ENCODE data around the gene ASRGL1.
"Not testable (repeated sequence)": the region's sequence is repeated elsewhere in the genome, so short reads cannot be mapped to it uniquely, and the experiment has no call there.

ASRGL1 gene

GRCh38 chr11:62352355-62353336, 15.4 kb downstream of the ASRGL1 start:
- no peak for DNase-seq (ENCODE audit: low read depth in 2 of 2, low spot score in 1 of 2)

- no peak for DNase-seq (ENCODE audit: low read depth in 2 of 2, low spot score in 1 of 2)
These were observed 16.6 kb downstream of the ASRGL1 start for GRCh38 chr11:62353841-62354240.

GRCh38 chr11:62358273-62358672, 21.0 kb downstream of the ASRGL1 start:
- no peak for DNase-seq (ENCODE audit: low read depth in 2 of 2, low spot score in 1 of 2)

- DNase-seq (ENCODE audit: low read depth in 2 of 2, low spot score in 1 of 2): no peak
These were observed 22.2 kb downstream of the ASRGL1 start for GRCh38 chr11:62359475-62359874.

- DNase-seq (ENCODE audit: low read depth in 2 of 2, low spot score in 1 of 2): no peak
These were observed 23.4 kb downstream of the ASRGL1 start for GRCh38 chr11:62360685-62361084.

- not testable (repeated sequence) for DNase-seq (ENCODE audit: low read depth in 2 of 2, low spot score in 1 of 2)
These were observed 31.7 kb downstream of the ASRGL1 start for GRCh38 chr11:62368861-62369477.

GRCh38 chr11:62370743-62371440, 33.6 kb downstream of the ASRGL1 start:
- no peak for DNase-seq (ENCODE audit: low read depth in 2 of 2, low spot score in 1 of 2)

GRCh38 chr11:62372871-62373270, 35.6 kb downstream of the ASRGL1 start:
- DNase-seq (ENCODE audit: low read depth in 2 of 2, low spot score in 1 of 2): no peak

- DNase-seq (ENCODE audit: low read depth in 2 of 2, low spot score in 1 of 2): no peak
These were observed 36.3 kb downstream of the ASRGL1 start for GRCh38 chr11:62373464-62374119.

- no peak for DNase-seq (ENCODE audit: low read depth in 2 of 2, low spot score in 1 of 2)
These were observed 37.6 kb downstream of the ASRGL1 start for GRCh38 chr11:62374801-62375200.

- DNase-seq (ENCODE audit: low read depth in 2 of 2, low spot score in 1 of 2): not testable (repeated sequence)
These were observed 41.3 kb downstream of the ASRGL1 start for GRCh38 chr11:62378459-62379063.

GRCh38 chr11:62379586-62379985, 42.3 kb downstream of the ASRGL1 start:
- not testable (repeated sequence) for DNase-seq (ENCODE audit: low read depth in 2 of 2, low spot score in 1 of 2)

- not testable (repeated sequence) for DNase-seq (ENCODE audit: low read depth in 2 of 2, low spot score in 1 of 2)
These were observed 43.6 kb downstream of the ASRGL1 start for GRCh38 chr11:62380821-62381245.

- no peak for DNase-seq (ENCODE audit: low read depth in 2 of 2, low spot score in 1 of 2)
These were observed 46.6 kb downstream of the ASRGL1 start for GRCh38 chr11:62383822-62384221.

- not testable (repeated sequence) for DNase-seq (ENCODE audit: low read depth in 2 of 2, low spot score in 1 of 2)
These were observed 48.8 kb downstream of the ASRGL1 start for GRCh38 chr11:62386083-62386482.

- DNase-seq (ENCODE audit: low read depth in 2 of 2, low spot score in 1 of 2): no peak
These were observed 50.1 kb downstream of the ASRGL1 start for GRCh38 chr11:62387381-62387780.

GRCh38 chr11:62388999-62389398, 51.8 kb downstream of the ASRGL1 start:
- no peak for DNase-seq (ENCODE audit: low read depth in 2 of 2, low spot score in 1 of 2)

- no peak for DNase-seq (ENCODE audit: low read depth in 2 of 2, low spot score in 1 of 2)
These were observed 53.0 kb downstream of the ASRGL1 start for GRCh38 chr11:62390237-62390636.

GRCh38 chr11:62390722-62391121, 53.5 kb downstream of the ASRGL1 start:
- no peak for DNase-seq (ENCODE audit: low read depth in 2 of 2, low spot score in 1 of 2)

GRCh38 chr11:62391642-62392425, 54.6 kb downstream of the ASRGL1 start:
- no peak for DNase-seq (ENCODE audit: low read depth in 2 of 2, low spot score in 1 of 2)

All from stimulated activated CD8-positive, alpha-beta memory T cell treated with anti-CD3 and anti-CD28 coated beads, Interleukin-4, amount 100 ng/mL, for 1 hour (primary cell).